Superior temporal gyrus (tissue), 1 donor: Measurements from ENCODE around the gene SPSB2.
A peak's percentile ranks its signal among the peaks of the same experiment; 100 is the strongest.
"Not testable (repeated sequence)": the region's sequence is repeated elsewhere in the genome, so short reads cannot be mapped to it uniquely, and the experiment has no call there.

Experiments used
- DNase-seq: peaks from one replicate; pipeline ENCODE4 v3.0.0-alpha.2; 2016; ENCODE audit errors: extremely low spot score

SPSB2 gene

DNA sequence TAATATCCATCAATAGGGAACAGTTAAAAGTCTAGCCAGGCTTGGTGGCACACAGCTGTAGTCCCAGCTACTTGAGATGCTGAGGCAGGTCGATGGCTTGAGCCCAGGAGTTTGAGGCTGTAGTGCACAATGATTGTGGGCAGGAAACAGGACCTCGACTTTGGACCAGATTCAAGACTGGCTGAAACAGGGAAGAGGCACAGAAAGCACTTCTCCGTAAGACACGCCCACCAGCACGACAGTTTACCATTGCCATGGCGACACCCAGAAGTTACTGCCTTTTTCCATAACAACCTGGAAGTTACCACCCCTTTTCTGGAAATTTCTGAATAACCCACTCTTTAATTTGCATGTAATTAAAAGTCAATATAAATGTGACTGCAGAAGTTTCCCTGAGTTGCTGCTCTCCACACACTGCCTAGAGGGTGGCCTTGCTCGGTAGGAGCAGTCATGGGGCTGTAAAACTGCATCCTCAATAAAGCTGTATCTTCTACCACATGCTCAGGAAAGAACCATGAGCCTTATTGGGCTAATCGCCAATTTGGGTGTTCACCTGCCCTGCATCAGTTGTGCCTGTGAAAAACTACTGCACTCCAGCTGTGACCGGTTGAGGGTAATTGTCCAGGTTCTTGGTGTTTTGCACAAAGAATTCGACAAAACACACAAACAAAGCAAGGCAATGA lies 26.9 kb upstream of the SPSB2 start:
- no peak for DNase-seq

DNA sequence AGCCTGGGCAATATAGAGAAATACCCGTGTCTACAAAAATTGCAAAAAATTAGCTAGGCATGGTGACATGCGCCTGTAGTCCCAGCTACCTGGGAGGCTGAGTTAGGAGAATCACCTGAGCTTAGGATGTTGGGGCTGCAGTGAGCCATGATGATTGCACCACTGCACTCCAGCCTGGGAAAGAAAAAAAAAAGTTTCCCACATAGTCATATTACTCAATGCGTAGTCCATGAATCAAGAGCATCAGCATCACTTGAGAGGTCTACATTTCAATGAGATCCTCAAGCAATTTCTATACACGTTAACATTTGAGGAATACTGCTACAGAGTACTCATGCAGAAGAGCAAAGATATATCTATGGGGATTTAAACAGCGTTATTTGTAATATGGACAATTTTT lies 26.3 kb upstream of the SPSB2 start:
- no peak for DNase-seq

GRCh38 chr12:6896846-6897435 lies 23.8 kb upstream of the SPSB2 start:
- no peak for DNase-seq

DNA sequence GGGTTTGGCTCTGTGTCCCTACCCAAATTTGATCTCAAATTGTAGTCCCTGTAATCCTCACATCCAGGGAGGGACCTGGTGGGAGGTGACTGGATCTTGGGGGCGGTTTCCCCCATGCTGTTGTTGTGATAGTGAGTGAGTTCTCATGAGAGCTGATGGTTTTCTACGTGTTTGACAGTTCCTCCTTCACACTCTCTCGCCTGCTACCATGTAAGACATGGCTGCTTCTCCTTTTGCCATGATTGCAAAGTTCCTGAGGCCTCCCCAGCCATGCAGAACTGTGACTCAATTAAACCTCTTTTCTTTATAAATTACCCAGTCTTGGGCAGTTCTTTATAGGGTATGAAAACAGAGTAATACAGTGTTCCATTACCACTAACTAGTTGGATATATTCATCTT lies 21.2 kb upstream of the SPSB2 start:
- DNase-seq: no peak

DNA sequence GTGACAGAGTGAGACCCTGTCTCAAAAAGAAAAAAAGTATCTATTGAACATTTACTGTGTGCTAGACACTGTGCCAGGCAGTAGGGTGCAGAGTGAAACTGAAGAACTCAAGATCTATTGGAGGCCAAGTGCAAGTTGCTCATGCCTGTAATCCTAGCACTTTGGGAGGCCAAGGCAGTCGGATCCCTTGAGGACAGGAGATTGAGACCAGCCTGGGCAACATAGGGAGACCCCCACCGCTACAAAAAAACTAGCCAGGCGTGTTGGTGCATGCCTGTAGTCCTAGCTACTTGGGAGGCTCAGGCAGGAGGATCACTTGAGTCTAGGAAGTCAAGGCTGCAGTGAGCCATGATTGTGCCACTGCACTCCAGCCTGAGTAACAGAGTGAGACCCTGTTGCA lies 19.6 kb upstream of the SPSB2 start:
- DNase-seq: not testable (repeated sequence)

DNA sequence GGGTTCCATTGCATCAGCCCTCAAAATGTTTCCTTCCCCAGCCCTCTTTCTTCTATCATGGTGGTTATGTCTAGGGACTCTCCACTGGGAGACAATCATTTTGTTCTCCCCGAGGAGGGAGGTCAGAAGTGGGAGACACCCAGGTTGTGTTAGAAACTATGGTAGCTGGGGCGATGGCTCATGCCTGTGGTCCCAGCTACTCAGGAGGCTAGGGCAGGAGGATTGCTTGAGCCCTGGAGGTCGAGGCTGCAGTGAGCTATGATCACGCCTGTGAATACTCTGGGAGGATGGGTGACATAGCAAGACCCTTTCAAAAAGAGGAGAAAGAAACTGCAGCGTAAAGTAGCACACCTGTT lies 18.5 kb upstream of the SPSB2 start:
- no peak for DNase-seq

GRCh38 chr12:6890789-6891645 lies 17.9 kb upstream of the SPSB2 start:
- DNase-seq: peak; percentile 96

DNA sequence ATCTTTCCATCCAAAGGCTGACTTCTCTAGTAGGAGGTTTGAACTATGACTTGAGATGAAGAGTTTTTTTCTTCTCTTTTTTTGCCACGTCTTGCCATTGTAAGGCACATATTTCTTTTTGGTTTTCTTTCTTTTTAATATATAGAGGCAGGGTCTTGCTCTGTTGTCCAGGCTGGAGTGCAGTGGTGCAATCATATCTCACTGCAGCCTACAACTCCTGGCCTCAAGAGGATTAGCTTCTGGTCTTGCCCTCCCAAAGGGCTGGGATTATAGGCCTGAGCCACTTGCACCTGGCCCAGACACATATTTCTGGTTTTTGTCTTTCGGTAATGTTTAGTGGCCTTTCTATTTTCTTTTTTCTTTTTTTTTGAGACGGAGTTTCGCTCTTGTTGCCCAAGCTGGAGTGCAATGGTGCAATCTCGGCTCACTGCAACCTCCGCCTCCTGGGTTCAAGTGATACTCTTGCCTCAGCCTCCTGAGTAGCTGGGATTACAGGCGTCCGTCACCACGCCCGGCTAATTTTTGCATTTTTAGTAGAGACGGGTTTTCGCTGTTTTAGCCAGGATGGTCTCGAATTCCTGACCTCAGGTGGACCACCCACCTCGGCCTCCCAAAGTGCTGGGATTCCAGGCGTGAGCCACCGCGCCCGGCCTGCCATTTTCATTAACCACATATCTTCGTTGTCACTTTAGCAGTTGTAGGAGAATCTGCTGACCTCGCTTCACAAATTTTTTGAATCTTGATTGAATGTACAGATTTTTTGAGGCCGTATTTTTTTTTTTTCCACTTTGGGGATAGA lies 16.9 kb upstream of the SPSB2 start:
- not testable (repeated sequence) for DNase-seq

GRCh38 chr12:6888794-6889193 lies 15.7 kb upstream of the SPSB2 start:
- not testable (repeated sequence) for DNase-seq

DNA sequence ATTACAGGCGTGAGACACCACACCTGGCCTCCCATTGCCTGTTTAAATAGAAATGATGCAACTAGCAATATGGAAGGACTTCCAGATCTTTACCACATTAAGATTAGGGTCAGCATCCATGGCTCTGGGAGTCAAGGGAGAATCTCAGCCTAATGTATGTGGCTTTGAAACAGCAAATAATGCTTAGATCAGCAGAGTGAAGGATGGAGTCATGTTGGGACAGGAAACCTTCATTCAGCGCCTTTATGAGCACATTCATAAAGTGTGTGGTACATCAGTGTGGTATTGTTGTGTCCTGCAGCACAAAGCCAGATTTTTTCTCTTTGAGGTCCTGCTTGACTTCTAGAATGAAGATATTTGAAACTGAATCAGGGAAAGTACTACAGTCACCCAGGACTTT lies 15.3 kb upstream of the SPSB2 start:
- DNase-seq: no peak

- DNase-seq: no peak
Measured at GRCh38 chr12:6887460-6887859, 14.4 kb upstream of the SPSB2 start.

GRCh38 chr12:6886206-6886999 lies 13.3 kb upstream of the SPSB2 start:
- not testable (repeated sequence) for DNase-seq

- no peak for DNase-seq
Measured at GRCh38 chr12:6884539-6884938, 11.4 kb upstream of the SPSB2 start.

- DNase-seq: no peak
Measured at GRCh38 chr12:6883683-6884082, 10.6 kb upstream of the SPSB2 start.

DNA sequence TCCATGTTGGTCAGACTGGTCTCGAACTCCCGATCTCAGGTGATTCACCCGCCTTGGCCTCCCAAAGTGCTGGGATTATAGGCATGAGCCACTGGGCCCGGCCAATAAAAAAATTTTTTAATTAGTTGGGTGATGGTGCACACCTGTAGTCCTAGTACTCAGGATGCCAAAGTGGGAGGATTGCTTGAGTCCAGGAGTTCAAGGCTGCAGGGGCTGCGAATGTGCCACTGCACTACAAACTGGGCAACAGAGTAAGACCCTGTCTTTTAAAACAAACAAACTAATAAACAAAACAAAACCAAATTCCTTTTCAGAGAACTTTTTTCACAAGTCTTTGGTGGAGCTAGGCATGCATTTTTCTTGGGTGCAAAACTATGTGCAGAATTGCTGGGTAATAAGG lies 10.1 kb upstream of the SPSB2 start:
- no peak for DNase-seq

- DNase-seq: not testable (repeated sequence)
Measured at GRCh38 chr12:6879824-6880223, 6.7 kb upstream of the SPSB2 start.

GRCh38 chr12:6874015-6874368 lies 889 bp upstream of the SPSB2 start:
- not testable (repeated sequence) for DNase-seq

GRCh38 chr12:6872073-6873048 lies 742 bp downstream of the SPSB2 start:
- peak; percentile 82 for DNase-seq

DNA sequence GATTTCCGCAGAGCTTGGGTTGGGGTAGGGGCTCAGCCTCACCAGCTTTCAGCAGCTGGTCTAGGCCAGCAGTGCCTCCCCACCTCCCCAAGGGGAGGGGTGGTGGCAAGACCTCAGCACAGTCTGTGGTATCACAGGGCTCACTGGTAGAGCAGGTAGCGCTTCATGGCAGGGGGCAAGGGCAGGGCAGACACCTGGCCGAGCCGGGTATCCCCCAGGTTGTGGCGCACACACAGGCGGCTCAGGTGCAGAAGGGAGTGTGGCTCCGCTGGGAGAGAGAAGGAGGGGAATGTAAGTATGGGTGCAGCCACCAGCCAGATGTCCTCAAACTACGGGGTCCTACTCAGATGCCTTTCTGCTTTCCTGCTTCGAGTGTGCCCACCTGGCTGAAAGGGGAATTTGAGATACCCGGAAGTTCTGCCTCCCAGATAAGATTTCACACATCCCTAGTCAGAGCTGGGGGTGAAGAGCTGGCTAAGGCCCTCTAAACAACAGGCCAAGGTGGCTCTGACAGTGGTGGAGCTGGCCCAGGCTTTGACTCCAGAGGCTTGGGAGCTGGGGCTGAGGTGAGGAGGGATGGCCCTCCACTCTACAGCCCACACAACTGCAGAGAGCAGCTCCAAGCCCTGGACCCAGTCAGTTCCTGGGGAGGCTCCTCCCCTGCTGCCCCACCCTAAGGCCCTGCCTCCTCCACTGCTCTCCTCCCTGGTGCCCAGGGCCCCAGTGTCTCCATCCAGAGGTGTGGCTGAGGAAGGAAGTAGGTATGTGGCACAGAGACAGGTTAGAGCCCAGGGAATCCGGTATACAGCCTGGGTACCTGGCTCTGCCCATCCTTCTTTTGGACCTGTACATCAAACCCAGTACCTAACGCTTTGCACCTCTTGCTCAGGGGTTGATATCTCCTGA lies 1.8 kb downstream of the SPSB2 start:
- DNase-seq: no peak
